Spleen (tissue), 11 donors: ENCODE results near the gene MEIS1. TPM values are rescaled to one million over a fixed set of nuclear protein-coding genes. Genes with fewer than 3 reads are reported as not detected.
A peak's percentile ranks its signal among the peaks of the same experiment; 100 is the strongest.

Experiments
- DNase-seq: peaks from one replicate; pipeline ENCODE4 v3.0.0-alpha.2; 2020
- H3K27ac ChIP-seq, 8 donors: fragments of 200-600 bp; sonication (generic) in 7 of 8; 1 replicate in 4 of 8; 2 replicates in 4 of 8; pipeline versions ENCODE4 v1.5.0 to v1.8.0; 2016 to 2021; ENCODE audit warnings: inconsistent platforms in 4 of 8, mild to moderate bottlenecking in 4 of 8, moderate library complexity in 1 of 8
- H3K27me3 ChIP-seq, 7 donors: fragments of 200-600 bp; sonication (generic) in 6 of 7; replicated peaks in 1 of 7; 1 replicate in 4 of 7; 2 replicates in 3 of 7; pipeline versions ENCODE4 v1.5.0 to v1.8.0; 2016 to 2021; ENCODE audit warnings: inconsistent platforms in 3 of 7, mild to moderate bottlenecking in 1 of 7
- H3K36me3 ChIP-seq, 6 donors: fragments of 200-600 bp; sonication (generic) in 5 of 6; 1 replicate in 4 of 6; 2 replicates in 2 of 6; pipeline versions ENCODE4 v1.5.0 to v1.8.0; 2016 to 2021; ENCODE audit warnings: inconsistent platforms in 2 of 6
- H3K4me1 ChIP-seq, 6 donors: fragments of 200-600 bp; sonication (generic) in 5 of 6; 1 replicate in 3 of 6; 2 replicates in 3 of 6; pipeline versions ENCODE4 v1.5.0 to v1.8.0; 2016 to 2021; ENCODE audit warnings: inconsistent platforms in 3 of 6
- H3K4me3 ChIP-seq, 8 donors: fragments of 200-600 bp; sonication (generic) in 7 of 8; 1 replicate in 4 of 8; 2 replicates in 4 of 8; pipeline versions ENCODE4 v1.5.0 to v1.8.0; 2016 to 2021; ENCODE audit warnings: inconsistent platforms in 4 of 8, mild to moderate bottlenecking in 4 of 8, moderate library complexity in 2 of 8
- H3K9me3 ChIP-seq, 8 donors: fragments of 200-600 bp; sonication (generic) in 7 of 8; 1 replicate in 4 of 8; 2 replicates in 4 of 8; pipeline versions ENCODE4 v1.5.0 to v1.8.0; 2016 to 2021; ENCODE audit warnings: inconsistent platforms in 4 of 8
- CTCF ChIP-seq, 11 experiments: fragments of 200-600 bp in 7 of 11; fragments of 450-650 bp in 4 of 11; sonication (generic) in 4 of 11; IDR thresholded peaks in 8 of 11; conservative IDR thresholded peaks in 3 of 11; 1 replicate in 7 of 11; 2 replicates in 4 of 11; pipeline versions ENCODE4 v1.4.0 to v1.8.0; 2016 to 2021; ENCODE audit warnings: antibody characterized with exemption in 11 of 11, inconsistent platforms in 4 of 11, mild to moderate bottlenecking in 1 of 11
- POLR2A ChIP-seq, 3 donors: fragments of 450-650 bp; IDR thresholded peaks; one replicate each; pipeline ENCODE4 v1.5.1; 2017; ENCODE audit warnings: antibody characterized with exemption in 3 of 3, mild to moderate bottlenecking in 1 of 3
- POLR2AphosphoS5 ChIP-seq, 3 donors: sonication (generic); formaldehyde crosslinking; IDR thresholded peaks; one replicate each; pipeline ENCODE4 v1.5.1; 2017; ENCODE audit warnings: antibody characterized with exemption in 3 of 3
- WGBS, 5 donors: extraction: QIAGEN DNeasy Blood & Tissue Kit in 3 of 5; methylation state at CpG; one replicate each; pipeline versions ENCODE4 v1.1.5 to v1.1.7; 2013 to 2018; 5-methylcytosine and 5-hydroxymethylcytosine counted together
- intact Hi-C: fragments of 100-400 bp; cut with DNase I; formaldehyde crosslinking; loops from one replicate; pipeline ENCODE4 v1.15.0; 2023; ENCODE audit warnings: low total_unique reads
- polyA plus RNA-seq, 3 donors: library from polyadenylated mRNA; stranded (reverse); fragments of 200-250 nt; gene quantifications; one replicate each; pipeline ENCODE4 v1.2.1, GENCODE V29; 2013
- total RNA-seq, 7 donors: library from RNA; depleted of rRNA in 3 of 7; stranded (reverse); fragments of >200 nt in 3 of 7; fragmentation: NEBNext Ultra II Directional in 4 of 7; extraction: Animal tissue kit (Norgen Biotek cat#: 25700) in 4 of 7; gene quantifications; one replicate each; pipeline versions ENCODE4 v1.1.0 to v1.2.1, GENCODE V29; 2016 to 2021
- donor health status: healthy with polysubstance abuse.
- donor health status: DM: no; HTN: no; CAD: no; lungs with moderate emphysema.
- donor health status: DM: no; HTN: no; CAD: no.
- donor health status: Bipolar disorder and iron deficiency.
- donor health status: healthy.
- donor health status: DM: no; HTN: no; CAD: no.
- donor health status: DM: yes; HTN: yes; CAD: no.

MEIS1 gene
- total and polyA plus RNA-seq, 10 donors, result 13.1 to 81.4 (median 28.2) TPM

GRCh38 chr2:66446941-66447340 is 12.0 kb downstream of the MEIS1 start:
- Histone ChIP-seq H3K36me3 (peaks cover 0 to 3% (median 0%) of the 10 kb centered on the region in 6 donors), H3K4me3 (peak overlapping the region in 5 of 8 donors; percentile 26 to 63 (median 35)), H3K9me3 (no peaks in the 10 kb centered on the region), H3K27me3 (peaks cover 0 to 53% (median 17%) of the 10 kb centered on the region in 7 donors), H3K27ac (peak overlapping the region in 7 of 8 donors; percentile 68 to 90 (median 77)), H3K4me1 (peaks cover 0 to 25% (median 8%) of the 10 kb centered on the region in 6 donors)
- intact Hi-C loops, result no loop called here
- TF ChIP-seq CTCF (IDR thresholded peaks at IDR 0.05 in 8 of 11, conservative IDR thresholded peaks at IDR 0.05 in 3 of 11), result no peak
- no peak for TF ChIP-seq POLR2AphosphoS5 (IDR thresholded peaks at IDR 0.05)
- TF ChIP-seq POLR2A (IDR thresholded peaks at IDR 0.05), result no peak
- no peak for DNase-seq
- 56 to 66% (median 59%) methylated on average over 8 of the region's 8 CpGs for WGBS, 5 donors

GRCh38 chr2:66447677-66448076 is 12.8 kb downstream of the MEIS1 start:
- Histone ChIP-seq H3K27ac (peak overlapping the region in 6 of 8 donors; percentile 10 to 90 (median 48)), H3K36me3 (peaks cover 0 to 3% (median 0%) of the 10 kb centered on the region in 6 donors), H3K9me3 (no peaks in the 10 kb centered on the region), H3K4me3 (peak overlapping the region in 1 of 8 donors; percentile 63), H3K27me3 (peaks cover 0 to 47% (median 17%) of the 10 kb centered on the region in 7 donors), H3K4me1 (peaks cover 0 to 25% (median 8%) of the 10 kb centered on the region in 6 donors)
- no peak for DNase-seq
- no peak for TF ChIP-seq POLR2AphosphoS5 (IDR thresholded peaks at IDR 0.05)
- TF ChIP-seq POLR2A (IDR thresholded peaks at IDR 0.05), result no peak
- no peak for TF ChIP-seq CTCF (IDR thresholded peaks at IDR 0.05 in 8 of 11, conservative IDR thresholded peaks at IDR 0.05 in 3 of 11)
- intact Hi-C loops, result no loop called here
- WGBS, 5 donors, result 55 to 79% (median 65%) methylated on average over 2 of the region's 2 CpGs

GRCh38 chr2:66448136-66448991 is 13.4 kb downstream of the MEIS1 start:
- TF ChIP-seq CTCF (IDR thresholded peaks at IDR 0.05 in 8 of 11, conservative IDR thresholded peaks at IDR 0.05 in 3 of 11) (no peak), POLR2A (IDR thresholded peaks at IDR 0.05) (no peak), POLR2AphosphoS5 (IDR thresholded peaks at IDR 0.05) (no peak)
- H3K36me3 ChIP-seq, result peaks cover 0 to 1% (median 0%) of the 10 kb centered on the region in 6 donors
- no peak for DNase-seq
- no peaks in the 10 kb centered on the region for H3K9me3 ChIP-seq
- H3K4me1 ChIP-seq, result peaks cover 0 to 25% (median 8%) of the 10 kb centered on the region in 6 donors
- peak overlapping the region in 4 of 8 donors; percentile 16 to 90 (median 82) for H3K27ac ChIP-seq
- peaks cover 0 to 40% (median 17%) of the 10 kb centered on the region in 7 donors for H3K27me3 ChIP-seq
- WGBS, 5 donors, result 60 to 75% (median 68%) methylated on average over 3 of the region's 3 CpGs
- intact Hi-C loops, result no loop called here
- no peak overlapping the region for H3K4me3 ChIP-seq

GRCh38 chr2:66452214-66452613 is 17.3 kb downstream of the MEIS1 start:
- no peak overlapping the region for H3K4me3 ChIP-seq
- intact Hi-C loops, result no loop called here
- no peaks in the 10 kb centered on the region for H3K4me1 ChIP-seq
- no peak for DNase-seq
- no peak overlapping the region for H3K27ac ChIP-seq
- TF ChIP-seq CTCF (IDR thresholded peaks at IDR 0.05 in 8 of 11, conservative IDR thresholded peaks at IDR 0.05 in 3 of 11) (no peak), POLR2AphosphoS5 (IDR thresholded peaks at IDR 0.05) (no peak), POLR2A (IDR thresholded peaks at IDR 0.05) (no peak)
- no peaks in the 10 kb centered on the region for H3K36me3 ChIP-seq
- H3K27me3 ChIP-seq, result peaks cover 0 to 1% (median 0%) of the 10 kb centered on the region in 7 donors
- no peaks in the 10 kb centered on the region for H3K9me3 ChIP-seq
